H1 (cell line): ENCODE data around the gene LRBA.

Source experiments
- BRCA1 ChIP-seq: IDR thresholded peaks from 2 replicates; pipeline ENCODE4 v1.6.1; 2012; ENCODE audit warnings: low read depth, low read length, improper control_type of control experiment
- EGR1 ChIP-seq: IDR thresholded peaks from 2 replicates; pipeline ENCODE4 v1.6.1; 2011; ENCODE audit warnings: low read depth, low read length, borderline replicate concordance
- EP300 ChIP-seq, 2 experiments: IDR thresholded peaks; 1 replicate in 1 of 2; 2 replicates in 1 of 2; pipeline ENCODE4 v1.6.1; 2011 to 2012; ENCODE audit warnings: low read depth in 2 of 2, low read length in 2 of 2, mild to moderate bottlenecking in 2 of 2, borderline replicate concordance in 1 of 2, inconsistent platforms in 1 of 2, moderate library complexity in 1 of 2
- GTF2F1 ChIP-seq: IDR thresholded peaks from 2 replicates; pipeline ENCODE4 v1.6.1; 2012; ENCODE audit warnings: low read depth, low read length, improper control_type of control experiment, borderline replicate concordance
- JUND ChIP-seq: IDR thresholded peaks from 2 replicates; pipeline ENCODE4 v1.6.1; 2011; ENCODE audit warnings: mild to moderate bottlenecking, improper control_type of control experiment, low read length
- PHF8 ChIP-seq: fragments of 200-600 bp; sonication (generic); conservative IDR thresholded peaks from 2 replicates; pipeline ENCODE4 v1.7.1; 2012; ENCODE audit warnings: low read depth, mild to moderate bottlenecking, inconsistent platforms, low read length, moderate library complexity
- POLR2A ChIP-seq, 2 experiments: IDR thresholded peaks; 1 replicate in 1 of 2; 2 replicates in 1 of 2; pipeline ENCODE4 v1.6.1; 2011; ENCODE audit warnings: low read depth in 2 of 2, low read length in 2 of 2, mild to moderate bottlenecking in 2 of 2; ENCODE audit errors: control extremely low read depth in 1 of 2
- YY1 ChIP-seq: IDR thresholded peaks from 2 replicates; pipeline ENCODE4 v1.6.1; 2011; ENCODE audit warnings: low read depth, mild to moderate bottlenecking, low read length
- TF ChIP-seq, protein P1 (sequence below), 3 experiments: IDR thresholded peaks; 1 replicate in 2 of 3; 2 replicates in 1 of 3; pipeline versions ENCODE4 v1.5.1 to v1.6.1; 2011; ENCODE audit warnings: low read length in 3 of 3, mild to moderate bottlenecking in 3 of 3, inconsistent platforms in 2 of 3, low read depth in 1 of 3, moderate library complexity in 1 of 3; ENCODE audit not compliant: insufficient read depth in 1 of 3; ENCODE audit errors: control extremely low read depth in 1 of 3

DNA sequence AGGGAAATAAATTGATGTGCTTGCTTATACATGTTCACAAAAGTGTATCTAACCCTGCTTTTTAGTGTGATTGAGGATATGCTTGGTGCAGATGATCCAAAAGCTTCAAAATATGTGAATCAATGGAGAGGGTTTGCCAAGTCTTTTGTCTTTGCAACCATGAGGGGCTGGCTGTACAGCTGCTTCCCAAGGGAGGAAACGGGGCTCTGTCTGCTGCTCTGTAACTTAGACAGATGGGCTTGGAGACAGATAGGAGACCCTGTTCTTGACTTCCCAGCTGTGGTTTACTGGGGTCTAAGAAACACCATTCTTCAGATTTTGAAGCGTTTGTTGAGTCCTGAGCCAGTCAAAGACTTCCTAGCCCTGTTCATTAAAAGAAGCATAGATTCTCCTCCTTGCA, 784.5 kb downstream of the LRBA start:
- TF ChIP-seq, protein P1, sequence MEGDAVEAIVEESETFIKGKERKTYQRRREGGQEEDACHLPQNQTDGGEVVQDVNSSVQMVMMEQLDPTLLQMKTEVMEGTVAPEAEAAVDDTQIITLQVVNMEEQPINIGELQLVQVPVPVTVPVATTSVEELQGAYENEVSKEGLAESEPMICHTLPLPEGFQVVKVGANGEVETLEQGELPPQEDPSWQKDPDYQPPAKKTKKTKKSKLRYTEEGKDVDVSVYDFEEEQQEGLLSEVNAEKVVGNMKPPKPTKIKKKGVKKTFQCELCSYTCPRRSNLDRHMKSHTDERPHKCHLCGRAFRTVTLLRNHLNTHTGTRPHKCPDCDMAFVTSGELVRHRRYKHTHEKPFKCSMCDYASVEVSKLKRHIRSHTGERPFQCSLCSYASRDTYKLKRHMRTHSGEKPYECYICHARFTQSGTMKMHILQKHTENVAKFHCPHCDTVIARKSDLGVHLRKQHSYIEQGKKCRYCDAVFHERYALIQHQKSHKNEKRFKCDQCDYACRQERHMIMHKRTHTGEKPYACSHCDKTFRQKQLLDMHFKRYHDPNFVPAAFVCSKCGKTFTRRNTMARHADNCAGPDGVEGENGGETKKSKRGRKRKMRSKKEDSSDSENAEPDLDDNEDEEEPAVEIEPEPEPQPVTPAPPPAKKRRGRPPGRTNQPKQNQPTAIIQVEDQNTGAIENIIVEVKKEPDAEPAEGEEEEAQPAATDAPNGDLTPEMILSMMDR (IDR thresholded peaks at IDR 0.05; ENCODE audit: control extremely low read depth in 1 of 3, insufficient read depth in 1 of 3, low read depth in 1 of 3, low read length in 3 of 3) = no peak
- TF ChIP-seq BRCA1 (no peak), POLR2A (IDR thresholded peaks at IDR 0.05; ENCODE audit: control extremely low read depth in 1 of 2, low read depth in 2 of 2, low read length in 2 of 2) (no peak), JUND (no peak), EP300 (IDR thresholded peaks at IDR 0.05; ENCODE audit: borderline replicate concordance in 1 of 2, low read depth in 2 of 2, low read length in 2 of 2) (no peak), GTF2F1 (no peak), PHF8 (no peak), YY1 (no peak), EGR1 (no peak)
